Stimulated activated CD4-positive, alpha-beta T cell treated with anti-CD3 and anti-CD28 coated beads, Interleukin-2, amount 100 ng/mL, for 4 hours (primary cell): ENCODE results near the gene LEMD2.

Source experiments
- DNase-seq: peaks from one replicate; pipeline ENCODE4 v3.0.0-alpha.2; 2020; ENCODE audit warnings: low read depth

The LEMD2 gene

GRCh38 chr6:33738153-33738552 lies 50.8 kb downstream of the LEMD2 start:
- DNase-seq, result no peak

DNA sequence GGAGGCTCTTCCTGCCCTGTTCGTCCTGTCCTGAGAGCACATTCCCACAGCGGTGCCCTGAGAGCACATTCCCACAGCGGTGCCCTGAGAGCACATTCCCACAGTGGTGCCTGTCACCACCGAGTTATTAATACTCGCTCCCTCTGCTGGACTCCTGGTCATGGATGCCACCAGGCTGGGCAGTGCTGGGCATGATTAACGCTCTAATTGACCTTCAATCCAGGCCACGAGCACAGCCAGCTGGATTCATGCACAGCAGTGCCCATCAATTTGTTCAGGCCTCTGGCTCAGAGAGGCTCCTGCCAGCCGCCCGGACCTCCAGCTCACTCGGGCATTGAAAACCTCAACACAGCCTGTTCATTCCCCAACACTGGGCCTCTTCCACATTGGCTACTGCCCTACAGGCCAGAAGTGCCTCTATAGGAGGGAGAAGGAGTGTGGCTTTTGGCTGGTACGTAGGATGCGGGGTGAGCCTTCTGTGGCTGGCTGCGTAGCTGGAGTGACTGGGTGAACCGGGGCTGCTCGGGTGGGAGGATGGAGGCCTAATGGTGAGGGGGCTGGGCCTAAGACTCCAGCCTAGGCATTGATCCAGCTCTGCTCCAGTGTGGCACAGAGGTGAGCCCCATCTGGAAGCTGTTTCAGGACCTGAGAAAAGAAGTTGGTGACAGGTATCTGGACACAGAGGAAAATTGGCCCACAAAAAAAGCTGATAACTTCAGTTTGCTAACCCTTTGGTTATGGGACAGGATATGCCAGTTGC lies 51.5 kb downstream of the LEMD2 start:
- no peak for DNase-seq

- no peak for DNase-seq
Measured at GRCh38 chr6:33735216-33735615, 53.7 kb downstream of the LEMD2 start.

GRCh38 chr6:33733709-33734007 lies 55.3 kb downstream of the LEMD2 start:
- DNase-seq, result no peak

DNA sequence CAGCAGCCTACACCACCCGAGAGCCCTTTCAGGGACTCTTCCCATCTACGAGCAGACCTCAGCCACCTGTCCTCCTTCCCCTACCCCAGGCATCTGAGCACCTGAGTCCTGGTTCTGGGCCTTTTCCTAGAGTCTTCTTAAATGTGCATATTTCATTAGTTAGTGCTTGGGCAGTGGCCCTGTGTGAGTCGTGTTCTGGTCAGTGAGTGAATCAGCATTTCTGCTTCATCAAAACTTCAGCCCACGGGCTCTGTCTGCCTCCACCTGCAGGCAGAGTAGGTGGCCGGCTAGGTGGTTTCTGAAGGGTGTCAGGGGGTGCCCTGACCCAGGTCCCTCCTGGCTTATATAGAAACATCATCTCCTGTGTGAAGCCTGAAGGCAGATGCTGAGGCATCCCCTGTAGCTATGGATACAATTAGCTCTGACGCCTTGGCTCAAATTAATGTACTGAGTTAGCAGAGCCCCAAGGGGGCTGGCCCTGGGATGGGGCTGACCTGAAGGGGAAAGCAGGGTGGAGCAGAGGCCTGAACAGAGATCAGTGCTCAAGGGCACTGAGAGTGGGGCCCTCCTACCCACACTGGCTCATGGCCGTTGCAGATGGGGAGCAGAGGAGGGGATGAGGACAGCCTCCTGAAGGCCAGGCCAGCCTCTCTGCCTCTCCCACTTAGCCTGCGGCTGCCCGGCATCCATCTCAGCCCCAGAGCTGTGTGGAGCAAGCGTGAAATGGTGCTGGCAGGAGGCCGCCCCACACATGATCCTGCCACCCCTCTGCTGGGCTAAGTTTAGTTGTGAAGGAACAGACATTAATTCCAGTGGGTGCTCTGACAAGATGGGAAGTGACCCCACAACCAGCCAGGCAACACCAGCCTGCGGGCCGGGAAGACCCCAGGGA lies 55.9 kb downstream of the LEMD2 start:
- no peak for DNase-seq

- DNase-seq, result no peak
Measured at GRCh38 chr6:33732385-33732784, 56.5 kb downstream of the LEMD2 start.

- DNase-seq, result no peak
Measured at GRCh38 chr6:33731751-33732282, 57.1 kb downstream of the LEMD2 start.

- no peak for DNase-seq
Measured at GRCh38 chr6:33731035-33731434, 57.9 kb downstream of the LEMD2 start.

DNA sequence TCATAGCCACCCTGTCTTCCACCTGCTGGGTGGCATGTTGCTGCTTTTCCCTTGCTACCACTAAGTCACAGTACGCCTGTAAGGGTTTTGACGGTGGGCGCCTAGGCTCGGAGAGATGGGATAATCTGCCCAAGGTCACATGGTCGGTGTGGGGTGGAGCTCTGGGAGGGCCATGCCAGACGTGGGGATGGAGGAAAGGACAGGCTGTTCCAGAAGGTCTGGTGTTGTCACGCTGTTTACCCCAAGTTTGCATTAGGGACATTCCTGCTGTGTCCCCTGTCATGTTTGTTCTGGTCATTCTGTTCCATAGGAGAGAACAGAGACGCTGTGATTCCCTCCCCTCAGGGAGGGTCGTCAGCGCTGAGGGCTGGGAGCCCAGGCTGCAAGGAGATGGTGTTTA lies 58.3 kb downstream of the LEMD2 start:
- DNase-seq, result no peak

DNA sequence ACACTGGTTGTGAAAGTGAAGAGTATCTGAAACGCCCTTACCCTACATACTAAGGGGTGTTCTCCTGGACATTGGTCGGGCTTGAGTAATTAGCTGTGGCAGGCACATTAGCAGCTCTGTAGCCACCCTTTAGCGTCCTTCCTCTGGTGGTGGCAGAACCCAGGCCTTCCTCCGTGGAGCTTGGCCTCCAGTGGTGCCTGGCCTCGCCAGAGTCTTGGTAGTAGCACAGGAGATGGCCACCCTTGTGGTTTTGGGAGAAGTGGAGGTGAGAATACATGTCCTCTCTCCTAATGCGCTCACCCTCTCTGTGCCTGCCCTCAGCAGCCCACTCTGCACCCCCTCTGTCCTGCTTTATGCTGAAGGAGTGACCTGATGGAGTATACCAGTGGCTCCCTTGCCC lies 59.9 kb downstream of the LEMD2 start:
- no peak for DNase-seq

DNA sequence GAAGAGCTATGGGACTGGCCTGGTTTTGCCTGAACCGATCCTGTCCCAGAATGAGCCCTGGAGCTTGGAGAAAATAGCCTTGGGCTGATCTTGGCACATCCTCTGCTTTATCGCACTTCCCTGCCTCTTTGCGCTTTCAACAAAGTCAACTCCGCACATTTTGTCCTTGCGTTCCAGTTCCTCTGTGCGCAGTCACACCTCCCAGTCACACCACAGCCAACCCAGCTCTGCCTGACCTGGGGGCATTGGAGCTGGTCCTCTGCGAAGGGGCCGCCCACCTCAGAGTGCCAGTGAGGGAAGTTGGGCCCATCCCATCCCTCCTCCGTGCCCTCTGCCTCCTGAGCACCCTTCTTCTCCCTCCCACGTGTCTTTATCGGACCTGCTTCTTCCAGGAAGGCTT lies 60.5 kb downstream of the LEMD2 start:
- DNase-seq, result no peak

GRCh38 chr6:33727932-33728331 lies 61.0 kb downstream of the LEMD2 start:
- no peak for DNase-seq

DNA sequence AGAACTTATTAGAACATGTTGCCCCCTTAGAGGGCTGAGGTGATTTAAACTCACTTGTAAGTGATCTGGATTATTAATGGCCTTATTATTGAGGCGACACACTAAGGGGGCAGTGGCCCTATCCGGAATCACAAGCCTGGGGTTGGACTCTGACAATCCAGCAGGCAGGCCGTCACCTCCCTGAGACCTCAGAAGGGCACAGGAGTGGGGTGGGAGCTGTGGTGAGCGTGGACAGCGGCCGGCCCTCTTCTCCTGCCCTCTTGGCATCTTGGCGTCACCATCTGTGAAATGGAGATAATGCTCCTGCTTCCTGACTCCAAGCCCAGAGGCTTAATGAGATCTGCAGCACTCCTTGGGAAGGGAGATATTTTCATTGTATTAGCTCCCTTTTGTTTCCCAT lies 61.8 kb downstream of the LEMD2 start:
- no peak for DNase-seq

GRCh38 chr6:33726696-33727095 lies 62.2 kb downstream of the LEMD2 start:
- DNase-seq, result no peak

DNA sequence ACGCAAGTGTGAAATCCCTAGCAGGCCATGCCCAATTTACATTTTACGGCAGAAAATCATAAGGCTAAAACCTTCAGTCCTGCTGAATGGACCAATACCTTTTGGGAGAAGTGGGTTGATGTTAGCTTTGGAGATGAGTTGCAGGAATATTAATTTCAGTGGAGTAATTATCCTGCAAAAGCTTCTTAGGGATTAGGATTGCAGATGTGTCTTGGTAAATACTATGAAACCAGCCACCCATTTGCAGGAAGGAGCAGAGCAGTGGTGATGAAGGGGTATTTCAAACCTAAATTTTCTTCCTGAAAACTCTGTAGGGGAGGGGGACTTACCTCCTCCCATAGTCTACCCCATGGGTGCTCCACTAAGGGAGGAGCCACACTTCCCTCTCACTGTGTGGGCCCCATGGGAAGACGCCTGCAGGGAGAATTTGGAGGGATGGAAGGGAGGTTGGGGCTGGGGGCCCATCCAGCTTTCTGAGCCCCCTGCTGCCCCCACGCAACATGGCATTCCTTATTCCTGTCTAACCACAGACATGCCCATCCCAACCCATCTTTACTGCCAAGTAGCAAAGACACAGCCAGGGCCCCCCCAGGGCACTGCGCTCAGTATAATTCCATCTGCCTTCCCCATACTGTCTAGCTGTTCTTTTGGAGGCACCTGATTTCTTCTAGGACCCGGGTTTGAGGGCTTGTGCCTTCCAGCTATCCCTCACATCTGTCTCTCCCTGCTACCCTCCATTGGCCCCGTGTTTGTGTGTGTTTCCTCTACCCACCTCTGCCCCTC lies 62.8 kb downstream of the LEMD2 start:
- DNase-seq, result no peak

GRCh38 chr6:33725222-33725621 lies 63.7 kb downstream of the LEMD2 start:
- DNase-seq, result no peak

- DNase-seq, result no peak
Measured at GRCh38 chr6:33724102-33725023, 64.6 kb downstream of the LEMD2 start.

DNA sequence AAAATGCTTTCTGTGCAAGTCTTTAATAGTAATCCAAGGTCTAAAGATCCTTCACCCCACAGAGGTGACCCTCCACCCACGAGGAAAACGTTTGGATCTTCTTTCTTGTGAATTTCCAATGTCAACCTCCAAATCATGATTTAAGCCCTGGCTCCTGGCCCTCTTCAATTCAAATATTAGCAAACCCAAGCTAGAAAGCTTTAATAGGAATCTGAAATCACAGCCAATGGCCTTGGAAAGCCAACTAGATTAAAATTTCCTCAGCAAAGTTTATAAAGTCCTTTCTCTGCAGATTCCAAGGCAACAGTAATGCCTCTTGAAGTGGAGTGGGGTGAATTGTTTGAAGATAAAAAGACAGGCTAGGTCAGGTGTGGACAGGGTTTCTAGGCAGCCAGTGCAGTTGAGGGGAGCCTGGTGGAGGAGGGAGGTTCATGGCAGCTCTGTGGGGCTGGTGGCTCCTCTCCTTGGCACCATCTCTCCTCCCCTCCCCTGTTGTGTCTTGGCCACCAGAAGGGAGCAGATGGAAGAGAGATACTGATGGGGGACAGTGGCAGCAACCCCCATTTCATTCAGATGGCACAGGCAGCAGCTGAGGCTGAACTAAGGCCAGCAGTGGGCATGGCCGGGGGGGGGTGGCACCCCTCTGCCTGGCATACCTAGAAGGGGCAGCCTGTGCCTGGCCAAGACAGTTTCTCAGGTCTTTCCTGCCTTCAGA lies 65.4 kb downstream of the LEMD2 start:
- no peak for DNase-seq

- DNase-seq, result no peak
Measured at GRCh38 chr6:33722103-33722623, 66.8 kb downstream of the LEMD2 start.

GRCh38 chr6:33721508-33721907 lies 67.4 kb downstream of the LEMD2 start:
- no peak for DNase-seq
